HG03378 (cell line): ENCODE data around the gene SWT1.

Experiments
- ATAC-seq: cut with Tn5 transposase; IDR thresholded peaks from one replicate; pipeline ENCODE4 v1.9.1; 2021; ENCODE audit warnings: mild to moderate bottlenecking, moderate library complexity; ENCODE audit not compliant: unreplicated experiment

Gene SWT1

GRCh38 chr1:185284533-185285276 is 127.7 kb downstream of the SWT1 start:
- no peak for ATAC-seq

GRCh38 chr1:185287451-185287850 is 130.5 kb downstream of the SWT1 start:
- no peak for ATAC-seq

GRCh38 chr1:185288435-185288834 is 131.5 kb downstream of the SWT1 start:
- no peak for ATAC-seq

GRCh38 chr1:185289880-185290279 is 132.9 kb downstream of the SWT1 start:
- no peak for ATAC-seq

GRCh38 chr1:185291159-185291558 is 134.2 kb downstream of the SWT1 start:
- no peak for ATAC-seq

- no peak for ATAC-seq
Observed at GRCh38 chr1:185291652-185292051, 134.7 kb downstream of the SWT1 start.

GRCh38 chr1:185292237-185292636 is 135.3 kb downstream of the SWT1 start:
- no peak for ATAC-seq

GRCh38 chr1:185293967-185294542 is 137.1 kb downstream of the SWT1 start:
- ATAC-seq: no peak

GRCh38 chr1:185295091-185295490 is 138.1 kb downstream of the SWT1 start:
- ATAC-seq: no peak

GRCh38 chr1:185297982-185298381 is 141.0 kb downstream of the SWT1 start:
- no peak for ATAC-seq

- ATAC-seq: no peak
Observed at GRCh38 chr1:185300152-185300551, 143.2 kb downstream of the SWT1 start.

- no peak for ATAC-seq
Observed at GRCh38 chr1:185305419-185305818, 148.5 kb downstream of the SWT1 start.

GRCh38 chr1:185308126-185308525 is 151.2 kb downstream of the SWT1 start:
- ATAC-seq: no peak

- ATAC-seq: no peak
Observed at GRCh38 chr1:185309566-185309965, 152.6 kb downstream of the SWT1 start.

GRCh38 chr1:185311589-185312225 is 154.7 kb downstream of the SWT1 start:
- ATAC-seq: no peak

- ATAC-seq: no peak
Observed at GRCh38 chr1:185312361-185313138, 155.6 kb downstream of the SWT1 start.

- ATAC-seq: no peak
Observed at GRCh38 chr1:185314411-185314810, 157.4 kb downstream of the SWT1 start.

- ATAC-seq: peak; percentile 1
Observed at GRCh38 chr1:185315445-185316071, 158.6 kb downstream of the SWT1 start.

GRCh38 chr1:185316163-185317033 is 159.4 kb downstream of the SWT1 start:
- peak; percentile 26 for ATAC-seq
